Pancreas (tissue), 10 donors: ENCODE results near the gene CBARP. TPM values are rescaled to one million over a fixed set of nuclear protein-coding genes. Genes with fewer than 3 reads are reported as not detected.

Source experiments
- ATAC-seq, 4 donors: fragments of 200-7000 bp; cut with Tn5 transposase; one replicate each; pipeline versions ENCODE4 v1.8.0 to v1.9.1; 2020; ENCODE audit warnings: mild to moderate bottlenecking in 4 of 4, moderate library complexity in 4 of 4
- DNase-seq, 6 donors: peaks; one replicate each; pipeline ENCODE4 v3.0.0-alpha.2; 2020
- FAIRE-seq: peaks from 2 replicates; lab custom pipeline; 2012; peaks lifted over from hg19 to GRCh38; lab: Jason Lieb, UNC
- H3K27ac ChIP-seq, 4 donors: fragments of 200-600 bp; sonication (generic); 1 replicate in 3 of 4; 2 replicates in 1 of 4; pipeline versions ENCODE4 v1.5.0 to v1.8.0; 2020
- H3K27me3 ChIP-seq, 4 donors: fragments of 200-600 bp; one replicate each; pipeline ENCODE4 v1.8.0; 2021
- H3K36me3 ChIP-seq, 3 donors: fragments of 200-600 bp; sonication (generic) in 1 of 3; one replicate each; pipeline versions ENCODE4 v1.5.0 to v1.8.0; 2020 to 2021
- H3K4me1 ChIP-seq, 3 donors: fragments of 200-600 bp; one replicate each; pipeline ENCODE4 v1.8.0; 2021
- H3K4me3 ChIP-seq, 4 donors: fragments of 200-600 bp; sonication (generic) in 2 of 4; one replicate each; pipeline versions ENCODE4 v1.5.0 to v1.8.0; 2020 to 2021
- H3K9me3 ChIP-seq, 4 donors: fragments of 200-600 bp; one replicate each; pipeline ENCODE4 v1.8.0; 2021
- CTCF ChIP-seq, 4 donors: fragments of 200-600 bp; sonication (generic) in 3 of 4; IDR thresholded peaks; one replicate each; pipeline versions ENCODE4 v1.5.0 to v1.8.0; 2021; ENCODE audit warnings: antibody characterized with exemption in 4 of 4
- WGBS, 2 donors: extraction: QIAGEN DNeasy Blood & Tissue Kit; methylation state at CpG; one replicate each; pipeline ENCODE4 v1.1.7; 2013; 5-methylcytosine and 5-hydroxymethylcytosine counted together
- intact Hi-C, 3 donors: fragments of 100-400 bp; cut with DNase I; formaldehyde crosslinking; loops; one replicate each; pipeline versions ENCODE4 v1.11.1 to v1.14.2; 2022
- polyA plus RNA-seq, 2 donors: library from polyadenylated mRNA; stranded (reverse); fragments of 200-250 nt; gene quantifications; one replicate each; pipeline ENCODE4 v1.2.3, GENCODE V29; 2013
- total RNA-seq, 6 donors: library from RNA; stranded (reverse); fragmentation: NEBNext Ultra II Directional in 4 of 6; extraction: Animal tissue kit (Norgen Biotek cat#: 25700) in 4 of 6; gene quantifications; one replicate each; pipeline versions ENCODE4 v1.2.1 to v1.2.4, GENCODE V29; 2021 to 2023
- donor health status: healthy with polysubstance abuse.
- donor health status: DM: no; HTN: no; CAD: no; lungs with moderate emphysema.
- donor health status: DM: no; HTN: no; CAD: no.
- donor health status: control.
- donor health status: control.
- donor health status: Bipolar disorder and iron deficiency.
- donor health status: DM: yes; HTN: yes; CAD: no.
- donor health status: DM: no; HTN: no; CAD: no.
- donor health status: DM: no; HTN: no; CAD: no.
- donor health status: DM: yes; HTN: yes; CAD: no.

The CBARP gene
- total and polyA plus RNA-seq, 8 donors = 0.16 to 2.6 (median 0.74) TPM

- Histone ChIP-seq H3K4me3 (peak overlapping the region in 2 of 4 donors; percentile 4 to 23), H3K9me3 (no peaks in the 10 kb centered on the region), H3K27ac (peak overlapping the region; percentile 49 to 79 (median 67)), H3K36me3 (no peaks in the 10 kb centered on the region), H3K27me3 (no peaks in the 10 kb centered on the region), H3K4me1 (peaks cover 49 to 58% (median 53%) of the 10 kb centered on the region in 3 donors)
- intact Hi-C loops = loop anchor here in 1 of 3 donors (2.0 kb wide), 1 partner anchor 23 kb away; no protein-coding TSS in a partner anchor
- WGBS, 2 donors = 27 to 33% methylated on average over 33 of the region's 33 CpGs
- peak; percentile 38 to 65 (median 61) for ATAC-seq
- DNase-seq = peak; percentile 84 to 93 (median 88)
- no peak for FAIRE-seq
- peak; percentile 86 to 95 (median 92) for TF ChIP-seq CTCF (IDR thresholded peaks at IDR 0.05)
These were observed 6.2 kb upstream of the CBARP start for GRCh38 chr19:1243768-1244692.

- H3K4me1 ChIP-seq = peaks cover 46 to 51% (median 51%) of the 10 kb centered on the region in 3 donors
- ATAC-seq (peak; percentile 59 to 80 (median 73)), DNase-seq (peak; percentile 84 to 96 (median 94)), FAIRE-seq (no peak)
- no peak for TF ChIP-seq CTCF (IDR thresholded peaks at IDR 0.05)
- peak within 1 kb of the TSS; percentile 76 to 83 (median 82) for H3K27ac ChIP-seq
- H3K36me3 ChIP-seq = no peaks in the 10 kb centered on the region
- intact Hi-C loops = no loop called here
- no peaks in the 10 kb centered on the region for H3K9me3 ChIP-seq
- H3K27me3 ChIP-seq = no peaks in the 10 kb centered on the region
- WGBS, 2 donors = 1% methylated on average over 55 to 79 of the region's 79 CpGs
- peak within 1 kb of the TSS; percentile 62 to 98 (median 90) for H3K4me3 ChIP-seq
These were observed 3.8 kb upstream of the CBARP start, which contains the start of gene ATP5F1D for GRCh38 chr19:1241417-1242095. TSS of gene ATP5F1D (plus strand) at chr19:1241751. CDS start at chr19:1241851, 100 bp downstream.

- Histone ChIP-seq H3K27me3 (no peaks in the 10 kb centered on the region), H3K27ac (peak overlapping the region in 3 of 4 donors; percentile 66 to 83 (median 81)), H3K4me1 (peaks cover 42 to 48% (median 44%) of the 10 kb centered on the region in 3 donors), H3K9me3 (no peaks in the 10 kb centered on the region), H3K36me3 (no peaks in the 10 kb centered on the region), H3K4me3 (peak overlapping the region in 1 of 4 donors; percentile 97)
- intact Hi-C loops = no loop called here
- ATAC-seq (no peak), DNase-seq (peak in 1 of 6 donors; percentile 43), FAIRE-seq (no peak)
- no peak for TF ChIP-seq CTCF (IDR thresholded peaks at IDR 0.05)
- 48 to 54% methylated on average over 15 of the region's 15 CpGs for WGBS, 2 donors
These were observed 3.1 kb upstream of the CBARP start for GRCh38 chr19:1240925-1241324.

GRCh38 chr19:1239796-1240737, 2.3 kb upstream of the CBARP start:
- H3K27ac ChIP-seq = peak overlapping the region; percentile 37 to 75 (median 68)
- H3K27me3 ChIP-seq = no peaks in the 10 kb centered on the region
- WGBS, 2 donors = 15 to 22% methylated on average over 59 to 84 of the region's 84 CpGs
- ATAC-seq (peak; percentile 23 to 45 (median 38)), DNase-seq (peak in 5 of 6 donors; percentile 73 to 89 (median 82)), FAIRE-seq (no peak)
- peaks cover 34 to 40% (median 36%) of the 10 kb centered on the region in 3 donors for H3K4me1 ChIP-seq
- TF ChIP-seq CTCF (IDR thresholded peaks at IDR 0.05) = peak; percentile 82 to 94 (median 88)
- intact Hi-C loops = no loop called here
- no peaks in the 10 kb centered on the region for H3K36me3 ChIP-seq
- no peaks in the 10 kb centered on the region for H3K9me3 ChIP-seq
- peak overlapping the region in 2 of 4 donors; percentile 24 to 97 for H3K4me3 ChIP-seq
